Measurements from ENCODE around the gene ACP5.

ACP5 gene

DNA sequence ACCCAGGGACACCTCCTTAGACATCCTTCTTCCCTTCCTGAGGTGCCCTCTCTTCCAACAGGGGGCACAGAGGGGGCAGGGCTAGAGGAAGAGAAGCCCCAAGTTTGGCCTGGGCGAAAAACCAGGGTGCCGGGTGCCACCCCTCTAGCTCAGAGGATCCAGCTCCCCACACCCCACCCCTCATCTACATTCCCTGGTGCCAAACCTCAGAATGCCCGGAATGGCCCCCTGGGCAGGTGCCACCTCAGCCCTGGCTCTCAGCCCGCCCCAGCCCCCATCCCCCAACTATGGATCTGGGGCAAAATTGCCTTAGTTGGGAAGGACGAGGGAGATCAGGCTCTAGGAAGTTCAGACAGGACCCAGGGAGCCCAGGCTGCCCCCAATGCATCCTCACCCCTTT, 36.8 kb downstream of the ACP5 start:
- H3K79me2 ChIP-seq (ENCODE audit: control insufficient read depth, low read length): no peaks in the 10 kb centered on the region
- TF ChIP-seq, protein P1, sequence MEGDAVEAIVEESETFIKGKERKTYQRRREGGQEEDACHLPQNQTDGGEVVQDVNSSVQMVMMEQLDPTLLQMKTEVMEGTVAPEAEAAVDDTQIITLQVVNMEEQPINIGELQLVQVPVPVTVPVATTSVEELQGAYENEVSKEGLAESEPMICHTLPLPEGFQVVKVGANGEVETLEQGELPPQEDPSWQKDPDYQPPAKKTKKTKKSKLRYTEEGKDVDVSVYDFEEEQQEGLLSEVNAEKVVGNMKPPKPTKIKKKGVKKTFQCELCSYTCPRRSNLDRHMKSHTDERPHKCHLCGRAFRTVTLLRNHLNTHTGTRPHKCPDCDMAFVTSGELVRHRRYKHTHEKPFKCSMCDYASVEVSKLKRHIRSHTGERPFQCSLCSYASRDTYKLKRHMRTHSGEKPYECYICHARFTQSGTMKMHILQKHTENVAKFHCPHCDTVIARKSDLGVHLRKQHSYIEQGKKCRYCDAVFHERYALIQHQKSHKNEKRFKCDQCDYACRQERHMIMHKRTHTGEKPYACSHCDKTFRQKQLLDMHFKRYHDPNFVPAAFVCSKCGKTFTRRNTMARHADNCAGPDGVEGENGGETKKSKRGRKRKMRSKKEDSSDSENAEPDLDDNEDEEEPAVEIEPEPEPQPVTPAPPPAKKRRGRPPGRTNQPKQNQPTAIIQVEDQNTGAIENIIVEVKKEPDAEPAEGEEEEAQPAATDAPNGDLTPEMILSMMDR (IDR thresholded peaks at IDR 0.05; ENCODE audit: low read depth, low read length, poor library complexity, severe bottlenecking): no peak
- no peak for TF ChIP-seq EZH2phosphoT487 (IDR thresholded peaks at IDR 0.05; ENCODE audit: borderline replicate concordance, low read length)
- H3K9me2 ChIP-seq (replicated peaks; ENCODE audit: control insufficient read depth, low read length): no peaks in the 10 kb centered on the region
- H3K36me3 ChIP-seq (ENCODE audit: control insufficient read depth, low read length): no peaks in the 10 kb centered on the region
- H3K4me3 ChIP-seq (ENCODE audit: low read length): no peak overlapping the region
- peaks cover 8% of the 10 kb centered on the region for H3K4me1 ChIP-seq (ENCODE audit: control insufficient read depth, low read length)
- no peak overlapping the region for H3K27ac ChIP-seq (ENCODE audit: low read depth, low read length)
- H4K20me1 ChIP-seq (ENCODE audit: control insufficient read depth, insufficient read depth, low read depth, low read length): no peaks in the 10 kb centered on the region
- peaks cover 20% of the 10 kb centered on the region for H3K27me3 ChIP-seq (ENCODE audit: control insufficient read depth, low read length)
- H3K4me2 ChIP-seq (ENCODE audit: low read length): no peak overlapping the region
- no peaks in the 10 kb centered on the region for H3F3A ChIP-seq (ENCODE audit: control insufficient read depth, insufficient read depth)
- H3K9me3 ChIP-seq (ENCODE audit: control insufficient read depth, insufficient read depth, low read length): no peaks in the 10 kb centered on the region

DNA sequence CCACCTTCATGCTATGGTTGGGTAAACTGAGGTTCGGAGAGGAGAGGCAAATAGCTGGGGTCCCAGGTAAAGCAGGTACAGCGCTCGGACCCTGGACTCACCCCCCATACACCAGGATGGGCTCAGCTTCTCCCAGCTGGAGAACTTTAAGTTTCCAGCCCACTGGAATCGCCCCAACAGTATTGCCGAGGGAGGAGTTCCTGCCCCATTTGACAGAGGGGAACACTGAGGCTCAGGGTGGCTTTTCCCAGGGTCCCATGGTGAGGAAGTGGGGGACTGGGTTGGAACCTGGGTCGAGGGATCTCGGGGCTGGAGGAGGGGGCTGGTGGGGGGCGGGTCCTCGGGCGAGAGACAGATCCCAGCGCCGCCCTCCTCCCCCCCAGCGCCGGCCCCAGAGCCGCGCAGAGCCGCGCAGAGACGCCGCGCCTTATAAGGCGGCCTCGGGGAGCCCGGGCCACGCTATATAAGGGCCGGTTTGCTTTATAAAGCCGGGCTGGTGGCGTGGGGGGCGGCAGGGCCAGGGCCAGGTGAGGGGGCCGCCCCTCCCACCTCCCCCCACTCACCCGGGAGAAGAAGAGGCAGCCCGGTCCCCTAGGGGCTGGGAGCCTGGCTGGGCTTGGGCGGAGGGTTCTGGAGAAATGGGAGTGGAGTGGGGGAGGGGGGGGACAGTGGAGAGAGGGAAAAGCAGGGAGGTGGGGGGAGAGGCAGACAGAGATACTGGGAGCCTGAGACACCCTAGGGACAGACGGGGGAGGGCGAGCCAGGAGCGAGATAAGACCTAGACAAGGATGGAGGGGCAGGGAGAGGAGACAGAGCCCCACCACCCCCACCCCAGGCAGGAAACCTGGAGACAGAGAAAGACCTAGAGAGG, 37.7 kb downstream of the ACP5 start:
- H3K4me2 ChIP-seq (ENCODE audit: low read length): no peak overlapping the region
- H3F3A ChIP-seq (ENCODE audit: control insufficient read depth, insufficient read depth): peaks cover 2% of the 10 kb centered on the region; the same call in 1 of the 2 replicates
- H3K36me3 ChIP-seq (ENCODE audit: control insufficient read depth, low read length): no peaks in the 10 kb centered on the region
- no peak overlapping the region for H3K27ac ChIP-seq (ENCODE audit: low read depth, low read length)
- no peaks in the 10 kb centered on the region for H3K79me2 ChIP-seq (ENCODE audit: control insufficient read depth, low read length)
- TF ChIP-seq, protein P1 (IDR thresholded peaks at IDR 0.05; ENCODE audit: low read depth, low read length, poor library complexity, severe bottlenecking): no peak
- no peak for TF ChIP-seq EZH2phosphoT487 (IDR thresholded peaks at IDR 0.05; ENCODE audit: borderline replicate concordance, low read length)
- no peaks in the 10 kb centered on the region for H3K9me2 ChIP-seq (replicated peaks; ENCODE audit: control insufficient read depth, low read length)
- H3K9me3 ChIP-seq (ENCODE audit: control insufficient read depth, insufficient read depth, low read length): no peaks in the 10 kb centered on the region
- peaks cover 18% of the 10 kb centered on the region for H3K4me1 ChIP-seq (ENCODE audit: control insufficient read depth, low read length)
- peaks cover 20% of the 10 kb centered on the region for H3K27me3 ChIP-seq (ENCODE audit: control insufficient read depth, low read length)
- no peaks in the 10 kb centered on the region for H4K20me1 ChIP-seq (ENCODE audit: control insufficient read depth, insufficient read depth, low read depth, low read length)
- H3K4me3 ChIP-seq (ENCODE audit: low read length): no peak overlapping the region

DNA sequence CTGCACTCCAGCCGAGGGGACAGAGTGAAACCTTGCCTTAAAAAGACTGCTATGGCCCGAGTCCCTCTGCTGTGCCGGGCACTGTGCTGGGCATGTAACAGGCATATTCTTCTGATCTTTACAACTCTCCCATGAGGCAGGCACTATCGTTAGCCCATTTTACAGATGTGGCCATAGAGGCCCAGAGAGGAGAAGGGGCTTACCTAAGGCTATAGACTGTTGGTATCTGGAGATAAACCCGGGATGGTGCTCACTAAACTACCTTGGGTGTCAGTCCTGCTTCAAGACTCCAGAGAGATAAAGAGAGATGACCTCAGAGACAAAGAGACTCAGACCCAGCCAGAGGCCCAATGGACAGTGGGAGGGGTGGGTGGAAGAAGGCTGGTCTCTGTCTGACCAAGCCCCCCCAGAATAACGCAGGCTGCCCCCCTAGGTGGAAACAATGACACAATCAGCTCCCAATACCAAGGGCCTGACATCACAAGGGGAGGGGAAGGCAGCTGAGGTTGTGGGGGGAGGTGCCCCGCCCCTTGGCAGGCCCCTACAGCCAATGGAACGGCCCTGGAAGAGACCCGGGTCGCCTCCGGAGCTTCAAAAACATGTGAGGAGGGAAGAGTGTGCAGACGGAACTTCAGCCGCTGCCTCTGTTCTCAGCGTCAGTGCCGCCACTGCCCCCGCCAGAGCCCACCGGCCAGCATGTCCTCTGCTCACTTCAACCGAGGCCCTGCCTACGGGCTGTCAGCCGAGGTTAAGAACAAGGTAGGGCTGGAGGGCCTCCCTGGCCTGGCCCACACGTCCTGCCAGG, 39.0 kb downstream of the ACP5 start, which contains the start of gene CNN1:
CNN1 (plus strand) TSS at position 620 of the 805 bp plus-strand sequence; CDS start at position 697, 77 bp downstream.
- Histone ChIP-seq H4K20me1 (ENCODE audit: control insufficient read depth, insufficient read depth, low read depth, low read length) (no peaks in the 10 kb centered on the region), H3K9me2 (replicated peaks; ENCODE audit: control insufficient read depth, low read length) (no peaks in the 10 kb centered on the region), H3K36me3 (ENCODE audit: control insufficient read depth, low read length) (no peaks in the 10 kb centered on the region), H3K9me3 (ENCODE audit: control insufficient read depth, insufficient read depth, low read length) (no peaks in the 10 kb centered on the region), H3K27ac (ENCODE audit: low read depth, low read length) (no peak within 1 kb of the TSS), H3K79me2 (ENCODE audit: control insufficient read depth, low read length) (no peaks in the 10 kb centered on the region), H3K27me3 (ENCODE audit: control insufficient read depth, low read length) (peaks cover 17% of the 10 kb centered on the region), H3K4me1 (ENCODE audit: control insufficient read depth, low read length) (peaks cover 27% of the 10 kb centered on the region), H3K4me2 (ENCODE audit: low read length) (no peak within 1 kb of the TSS), H3F3A (ENCODE audit: control insufficient read depth, insufficient read depth) (peaks cover 11% of the 10 kb centered on the region; the same call in 1 of the 2 replicates), H3K4me3 (ENCODE audit: low read length) (no peak within 1 kb of the TSS)
- TF ChIP-seq EZH2phosphoT487 (IDR thresholded peaks at IDR 0.05; ENCODE audit: borderline replicate concordance, low read length): no peak
- TF ChIP-seq, protein P1 (IDR thresholded peaks at IDR 0.05; ENCODE audit: low read depth, low read length, poor library complexity, severe bottlenecking): no peak

All from DOHH2 (cell line).